Skeletal muscle tissue (tissue), 4 donors: Measurements from ENCODE around the gene NRG3. TPM values are rescaled to one million over a fixed set of nuclear protein-coding genes. Genes with fewer than 3 reads are reported as not detected.

Source experiments
- H3K27ac ChIP-seq: one replicate; pipeline ENCODE4 v1.7.0; 2013; ENCODE audit warnings: mild to moderate bottlenecking, low read depth, low read length, inconsistent platforms
- H3K27me3 ChIP-seq, 3 donors: one replicate each; pipeline ENCODE4 v1.7.0; 2013; ENCODE audit warnings: low read length in 3 of 3; ENCODE audit not compliant: control insufficient read depth in 3 of 3, insufficient read depth in 3 of 3
- H3K36me3 ChIP-seq, 3 donors: one replicate each; pipeline ENCODE4 v1.7.0; 2013; ENCODE audit warnings: low read length in 3 of 3; ENCODE audit not compliant: control insufficient read depth in 3 of 3, insufficient read depth in 3 of 3
- H3K4me1 ChIP-seq, 3 donors: one replicate each; pipeline ENCODE4 v1.7.0; 2013; ENCODE audit warnings: low read length in 3 of 3, mild to moderate bottlenecking in 3 of 3; ENCODE audit not compliant: control insufficient read depth in 3 of 3, insufficient read depth in 3 of 3
- H3K4me3 ChIP-seq, 3 donors: one replicate each; pipeline ENCODE4 v1.7.0; 2013; ENCODE audit warnings: low read length in 3 of 3
- H3K9ac ChIP-seq, 3 donors: one replicate each; pipeline ENCODE4 v1.7.0; 2013; ENCODE audit warnings: low read length in 3 of 3, mild to moderate bottlenecking in 3 of 3, moderate library complexity in 2 of 3, low read depth in 1 of 3
- H3K9me3 ChIP-seq, 3 donors: one replicate each; pipeline ENCODE4 v1.7.0; 2013; ENCODE audit warnings: low read length in 3 of 3; ENCODE audit not compliant: control insufficient read depth in 3 of 3
- total RNA-seq: library from RNA; depleted of rRNA; stranded (reverse); fragments of >200 nt; gene quantifications from one replicate; pipeline ENCODE4 v1.2.3, GENCODE V29; 2014
- donor health status: Osteomylitis.

NRG3 gene
- total RNA-seq, 1 donor from 2014 or later, result not detected

DNA sequence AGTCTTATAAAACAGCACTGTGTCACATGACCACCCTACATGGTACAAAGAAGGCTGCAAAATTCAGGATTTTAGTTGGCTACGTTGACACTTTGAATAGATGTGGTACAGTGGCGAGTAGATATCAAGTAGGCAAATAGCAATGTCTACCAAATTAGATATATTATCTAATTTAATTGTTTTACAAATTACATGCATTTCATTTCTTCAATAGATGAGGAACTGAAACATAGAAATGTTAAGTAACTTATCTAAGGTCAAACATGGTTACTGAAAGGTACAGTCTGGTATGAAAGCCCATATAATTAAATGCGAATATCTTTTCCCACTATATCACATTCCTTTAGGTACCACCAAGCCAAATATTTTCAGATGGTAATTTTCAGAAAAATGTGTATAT lies 972.2 kb downstream of the NRG3 start:
- H3K9ac ChIP-seq, result no peak overlapping the region
- H3K36me3 ChIP-seq, result no peaks in the 10 kb centered on the region
- no peaks in the 10 kb centered on the region for H3K9me3 ChIP-seq
- H3K27me3 ChIP-seq, result no peaks in the 10 kb centered on the region
- no peaks in the 10 kb centered on the region for H3K4me1 ChIP-seq
- no peak overlapping the region for H3K27ac ChIP-seq
- H3K4me3 ChIP-seq, result no peak overlapping the region

DNA sequence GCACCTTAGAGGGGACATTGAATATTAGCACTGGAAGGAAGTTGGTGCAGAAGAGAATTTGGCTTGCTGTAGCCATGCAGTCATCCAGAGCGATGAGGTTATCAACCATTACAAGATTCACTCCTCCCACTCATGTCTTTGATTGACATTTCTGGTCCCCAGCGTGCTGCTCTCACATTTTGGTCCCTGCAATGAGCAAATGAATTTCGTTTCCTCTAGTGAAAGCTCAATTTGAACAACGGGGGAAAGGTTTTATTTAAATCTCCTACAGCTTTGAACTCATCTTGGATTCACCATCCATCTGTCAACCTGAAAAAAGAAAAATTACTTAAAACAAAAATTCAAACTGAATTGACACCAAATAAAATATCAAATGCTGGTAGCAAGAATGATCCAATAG lies 975.2 kb downstream of the NRG3 start:
- Histone ChIP-seq H3K4me3 (no peak overlapping the region), H3K36me3 (no peaks in the 10 kb centered on the region), H3K4me1 (no peaks in the 10 kb centered on the region), H3K27me3 (no peaks in the 10 kb centered on the region), H3K27ac (no peak overlapping the region), H3K9ac (no peak overlapping the region), H3K9me3 (no peaks in the 10 kb centered on the region)

DNA sequence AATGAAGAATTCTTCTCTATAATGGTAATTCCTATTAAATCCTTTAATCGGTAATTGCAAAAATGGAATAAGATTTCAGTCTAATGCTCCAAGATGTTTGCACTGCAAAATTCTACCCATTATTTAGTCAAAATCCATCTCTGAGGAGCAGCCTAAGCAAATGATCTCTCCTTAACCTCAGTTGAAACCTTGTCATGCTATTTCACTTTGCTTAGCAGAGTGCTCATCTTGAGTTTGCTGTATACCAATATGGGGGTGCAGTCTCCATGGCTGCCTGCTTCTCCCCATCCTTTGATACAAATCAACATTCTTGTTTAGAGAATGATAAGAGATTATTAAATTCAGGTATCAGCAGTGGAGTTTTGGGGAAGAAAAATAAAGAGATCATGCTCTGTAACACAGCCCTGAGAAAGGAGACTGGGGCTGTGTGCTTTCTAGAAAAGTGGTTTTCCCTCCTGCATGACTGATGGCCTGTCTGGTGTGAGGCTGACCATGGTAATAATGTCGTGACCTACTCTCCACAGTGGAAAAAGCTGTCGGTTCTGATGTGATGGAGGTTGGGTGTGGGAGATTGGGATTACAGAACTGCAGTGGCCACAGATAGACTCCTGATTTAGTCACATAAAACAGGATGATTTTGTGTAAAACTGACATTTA lies 982.1 kb downstream of the NRG3 start:
- Histone ChIP-seq H3K36me3 (no peaks in the 10 kb centered on the region), H3K4me1 (no peaks in the 10 kb centered on the region), H3K9me3 (no peaks in the 10 kb centered on the region), H3K9ac (no peak overlapping the region), H3K4me3 (no peak overlapping the region), H3K27ac (no peak overlapping the region), H3K27me3 (no peaks in the 10 kb centered on the region)

DNA sequence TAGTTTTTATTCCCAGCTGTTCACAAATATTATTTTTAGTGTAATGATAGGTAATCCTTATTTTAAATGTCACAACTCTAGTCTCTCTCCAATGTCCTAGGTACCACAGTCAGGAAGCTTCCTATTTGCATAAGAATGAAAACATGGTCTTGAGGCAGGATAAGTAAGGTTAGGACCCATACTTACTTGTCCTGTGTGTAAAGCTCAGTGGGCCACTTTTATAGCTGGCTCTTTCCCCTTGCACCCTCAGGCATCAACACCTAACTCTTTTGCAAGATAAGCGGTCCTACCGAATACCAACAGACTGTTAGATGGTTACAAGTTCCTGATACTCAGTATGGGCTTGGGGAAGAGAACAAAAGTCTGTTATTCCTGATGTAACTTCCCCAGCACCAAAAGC lies 986.9 kb downstream of the NRG3 start:
- no peaks in the 10 kb centered on the region for H3K9me3 ChIP-seq
- no peaks in the 10 kb centered on the region for H3K36me3 ChIP-seq
- H3K4me1 ChIP-seq, result no peaks in the 10 kb centered on the region
- H3K9ac ChIP-seq, result no peak overlapping the region
- H3K27ac ChIP-seq, result no peak overlapping the region
- H3K4me3 ChIP-seq, result no peak overlapping the region
- no peaks in the 10 kb centered on the region for H3K27me3 ChIP-seq

DNA sequence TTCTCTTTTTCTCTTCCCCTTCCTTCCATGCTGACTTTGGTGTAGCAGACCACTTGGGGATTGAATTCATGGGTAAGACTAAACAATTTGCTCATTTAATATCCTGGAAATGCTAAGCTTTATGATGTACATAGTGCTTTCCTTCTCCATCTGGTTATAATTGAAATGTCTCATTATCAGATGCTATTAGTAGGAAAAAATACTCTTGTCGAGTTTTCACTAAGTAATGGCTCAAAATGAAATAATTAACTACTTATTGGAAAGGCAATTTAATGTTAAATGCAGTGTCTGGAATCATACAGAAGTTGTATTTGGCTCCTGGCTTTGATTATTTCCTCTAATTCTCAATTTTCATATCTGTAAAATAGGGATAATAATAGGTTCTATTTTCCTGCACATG lies 990.4 kb downstream of the NRG3 start:
- Histone ChIP-seq H3K36me3 (no peaks in the 10 kb centered on the region), H3K9ac (no peak overlapping the region), H3K4me1 (no peaks in the 10 kb centered on the region), H3K27me3 (no peaks in the 10 kb centered on the region), H3K27ac (no peak overlapping the region), H3K4me3 (no peak overlapping the region), H3K9me3 (no peaks in the 10 kb centered on the region)

DNA sequence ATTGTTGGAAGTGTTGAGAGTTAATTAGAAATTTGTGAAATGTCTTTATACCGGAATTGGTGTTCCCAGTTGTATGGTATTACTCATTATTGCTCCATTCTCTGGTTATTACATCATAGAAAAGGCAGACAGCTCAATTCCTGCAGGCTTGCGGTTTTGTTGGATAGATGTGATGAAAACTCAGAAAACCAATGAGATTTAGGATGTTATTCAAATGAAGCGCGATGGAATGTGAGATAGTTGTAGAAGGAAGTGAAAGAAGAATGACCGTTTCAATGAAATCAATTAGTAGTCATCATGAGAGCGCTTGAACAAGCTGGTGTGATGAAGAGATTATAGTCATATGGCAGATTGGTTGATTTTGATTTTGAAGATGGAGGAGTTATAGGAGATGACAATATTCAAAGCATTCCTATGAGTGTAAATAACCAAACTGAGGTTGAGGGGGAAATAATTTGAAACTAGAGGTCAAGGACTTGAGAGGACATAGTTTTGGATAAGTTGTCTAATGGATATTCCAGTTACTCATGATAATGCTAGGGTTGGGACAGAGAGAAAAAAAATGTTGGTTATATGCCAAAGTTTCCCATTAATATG lies 991.5 kb downstream of the NRG3 start:
- Histone ChIP-seq H3K27me3 (no peaks in the 10 kb centered on the region), H3K36me3 (no peaks in the 10 kb centered on the region), H3K4me3 (no peak overlapping the region), H3K27ac (no peak overlapping the region), H3K4me1 (no peaks in the 10 kb centered on the region), H3K9ac (no peak overlapping the region), H3K9me3 (no peaks in the 10 kb centered on the region)

DNA sequence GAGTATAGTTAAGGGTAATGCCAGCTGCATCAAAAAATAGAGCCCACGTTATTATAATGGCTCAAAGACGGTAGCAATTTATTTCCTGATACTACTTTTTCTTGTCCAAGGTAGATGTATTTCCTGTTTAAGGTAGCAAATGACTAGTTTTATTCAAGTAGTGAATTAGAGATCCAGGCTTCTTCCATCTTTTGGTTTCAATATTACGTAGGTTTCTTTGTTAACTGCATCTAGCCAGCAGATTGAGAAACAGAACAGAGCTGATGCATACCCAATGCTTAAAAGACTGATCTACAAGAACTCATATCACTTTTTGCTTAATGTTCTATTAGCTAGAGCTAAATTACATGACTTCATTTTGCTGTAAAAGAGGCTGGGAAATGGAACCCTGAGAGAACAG lies 992.1 kb downstream of the NRG3 start:
- Histone ChIP-seq H3K27me3 (no peaks in the 10 kb centered on the region), H3K36me3 (no peaks in the 10 kb centered on the region), H3K4me1 (no peaks in the 10 kb centered on the region), H3K9ac (no peak overlapping the region), H3K4me3 (no peak overlapping the region), H3K9me3 (no peaks in the 10 kb centered on the region), H3K27ac (no peak overlapping the region)

DNA sequence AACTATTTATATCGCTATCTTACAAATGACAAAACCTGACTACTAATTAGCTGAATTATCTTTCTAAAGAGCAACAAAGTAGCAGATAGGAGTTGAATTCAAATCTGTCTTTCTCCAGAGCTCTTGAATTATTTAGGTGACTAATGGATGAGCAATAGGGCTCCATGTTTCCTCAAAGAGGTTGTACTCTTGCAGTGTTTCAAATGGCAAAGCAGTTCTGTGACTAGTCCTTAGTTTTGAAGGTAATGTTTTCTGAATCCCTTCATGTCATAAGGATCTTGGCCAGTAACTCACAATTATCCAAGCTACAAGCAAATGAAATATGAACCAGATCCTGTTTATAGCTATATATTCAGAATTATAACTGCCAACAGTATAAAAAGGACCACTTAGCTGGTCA lies 999.7 kb downstream of the NRG3 start:
- Histone ChIP-seq H3K4me3 (no peak overlapping the region), H3K4me1 (no peaks in the 10 kb centered on the region), H3K36me3 (no peaks in the 10 kb centered on the region), H3K9me3 (no peaks in the 10 kb centered on the region), H3K27me3 (no peaks in the 10 kb centered on the region), H3K27ac (no peak overlapping the region), H3K9ac (no peak overlapping the region)

DNA sequence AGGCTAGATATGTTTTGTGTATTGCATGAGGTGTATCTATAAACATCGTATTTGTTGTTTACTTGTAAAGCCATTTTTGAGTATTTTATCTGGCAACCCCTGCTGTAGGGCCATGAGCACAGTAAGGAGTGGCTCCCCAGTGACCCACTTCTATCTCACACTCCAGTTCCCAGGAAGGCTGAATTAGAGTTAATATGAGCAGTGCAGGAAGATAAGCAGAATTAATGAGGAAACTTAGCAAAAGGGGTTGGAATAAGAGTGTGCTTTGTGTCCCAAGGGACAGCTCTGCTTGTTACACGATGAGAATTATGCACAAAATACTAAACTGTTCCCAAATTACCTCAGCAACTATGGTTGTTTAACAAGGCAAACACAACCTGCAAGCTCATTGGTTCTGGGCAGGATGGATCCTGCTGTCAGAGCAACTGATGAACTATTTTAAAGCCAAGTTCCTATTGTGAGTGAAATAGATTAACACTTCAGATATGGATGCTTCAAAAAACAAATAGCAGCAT lies 1005.8 kb downstream of the NRG3 start:
- H3K4me3 ChIP-seq, result no peak overlapping the region
- H3K27ac ChIP-seq, result no peak overlapping the region
- no peaks in the 10 kb centered on the region for H3K27me3 ChIP-seq

DNA sequence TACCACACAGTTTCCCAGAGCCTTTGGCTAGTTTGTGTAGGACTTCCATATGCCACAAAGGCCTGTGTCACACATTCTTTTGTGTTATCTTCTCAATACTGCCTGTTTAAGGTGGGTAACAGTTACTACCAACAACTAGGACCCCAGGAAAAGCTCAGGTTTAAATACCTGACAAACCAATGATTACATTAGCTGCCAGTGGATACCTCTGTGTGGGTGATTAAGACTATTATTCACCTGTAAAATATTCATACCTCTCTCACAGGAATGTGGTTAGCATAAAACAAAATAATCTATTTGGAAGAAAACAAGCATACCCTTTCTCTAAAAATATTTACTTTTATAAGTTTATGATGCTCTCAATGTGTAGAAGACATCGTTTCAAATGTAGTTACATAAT lies 1007.7 kb downstream of the NRG3 start:
- Histone ChIP-seq H3K9ac (no peak overlapping the region), H3K4me3 (no peak overlapping the region), H3K27ac (no peak overlapping the region)

More for the DNA sequence above, 1005.8 kb downstream of the NRG3 start:
- Histone ChIP-seq H3K9me3 (no peaks in the 10 kb centered on the region), H3K4me1 (no peaks in the 10 kb centered on the region), H3K9ac (no peak overlapping the region), H3K36me3 (no peaks in the 10 kb centered on the region)

More for the DNA sequence above, 1007.7 kb downstream of the NRG3 start:
- Histone ChIP-seq H3K9me3 (no peaks in the 10 kb centered on the region), H3K36me3 (no peaks in the 10 kb centered on the region), H3K27me3 (no peaks in the 10 kb centered on the region), H3K4me1 (no peaks in the 10 kb centered on the region)
